Measurements from ENCODE around the gene PTGDR.

The PTGDR gene, protein sequence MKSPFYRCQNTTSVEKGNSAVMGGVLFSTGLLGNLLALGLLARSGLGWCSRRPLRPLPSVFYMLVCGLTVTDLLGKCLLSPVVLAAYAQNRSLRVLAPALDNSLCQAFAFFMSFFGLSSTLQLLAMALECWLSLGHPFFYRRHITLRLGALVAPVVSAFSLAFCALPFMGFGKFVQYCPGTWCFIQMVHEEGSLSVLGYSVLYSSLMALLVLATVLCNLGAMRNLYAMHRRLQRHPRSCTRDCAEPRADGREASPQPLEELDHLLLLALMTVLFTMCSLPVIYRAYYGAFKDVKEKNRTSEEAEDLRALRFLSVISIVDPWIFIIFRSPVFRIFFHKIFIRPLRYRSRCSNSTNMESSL

GRCh38 chr14:52267501-52268278, at the start of gene PTGDR:
TSS of gene PTGDR (plus strand) at chr14:52267698. CDS start at chr14:52267815, 117 bp downstream.
- H3K27me3 Mint-ChIP-seq: peaks cover 43% of the 10 kb centered on the region
- peaks cover 49% of the 10 kb centered on the region for H3K4me1 Mint-ChIP-seq (ENCODE audit: low read depth)
- H3K27ac Mint-ChIP-seq: no peak within 1 kb of the TSS
- no peaks in the 10 kb centered on the region for H3K9me3 Mint-ChIP-seq
- peak within 1 kb of the TSS; percentile 83 for H3K4me3 Mint-ChIP-seq
- DNase-seq: peak; percentile 64
- no peaks in the 10 kb centered on the region for H3K36me3 Mint-ChIP-seq (ENCODE audit: low read depth)

DNA sequence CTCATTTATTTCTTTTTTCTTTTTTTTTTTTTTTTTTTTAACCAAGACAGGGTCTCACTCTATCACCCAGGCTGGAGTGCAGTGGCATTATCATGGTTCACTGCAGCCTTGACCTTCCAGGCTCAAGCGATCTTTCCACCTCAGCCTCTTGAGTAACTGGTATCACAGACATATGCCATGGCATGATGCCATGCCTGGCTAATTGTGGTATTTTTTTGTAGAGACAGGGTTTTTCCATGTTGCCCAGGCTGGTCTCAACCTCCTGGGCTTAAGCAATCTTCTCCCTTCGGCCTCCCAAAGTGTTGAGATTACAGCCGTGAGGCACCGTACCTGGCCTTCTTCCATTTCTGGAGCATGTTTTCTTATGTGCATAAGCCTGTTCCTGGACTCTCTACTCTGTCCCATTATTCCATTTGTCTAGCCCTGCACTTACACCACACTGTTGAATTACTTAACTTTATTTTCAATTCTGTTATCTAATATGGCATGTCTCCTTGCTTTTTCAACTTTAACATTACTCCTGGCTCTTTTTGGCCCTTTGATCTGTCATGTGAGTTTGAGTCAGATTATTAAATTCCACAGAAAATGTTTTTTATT, 47.9 kb upstream of the PTGDR start:
- Mint-ChIP-seq H3K36me3 (ENCODE audit: low read depth) (no peaks in the 10 kb centered on the region), H3K4me1 (ENCODE audit: low read depth) (peaks cover 18% of the 10 kb centered on the region), H3K9me3 (no peaks in the 10 kb centered on the region), H3K27ac (no peak overlapping the region), H3K27me3 (no peaks in the 10 kb centered on the region), H3K4me3 (no peak overlapping the region)
- DNase-seq: no peak

DNA sequence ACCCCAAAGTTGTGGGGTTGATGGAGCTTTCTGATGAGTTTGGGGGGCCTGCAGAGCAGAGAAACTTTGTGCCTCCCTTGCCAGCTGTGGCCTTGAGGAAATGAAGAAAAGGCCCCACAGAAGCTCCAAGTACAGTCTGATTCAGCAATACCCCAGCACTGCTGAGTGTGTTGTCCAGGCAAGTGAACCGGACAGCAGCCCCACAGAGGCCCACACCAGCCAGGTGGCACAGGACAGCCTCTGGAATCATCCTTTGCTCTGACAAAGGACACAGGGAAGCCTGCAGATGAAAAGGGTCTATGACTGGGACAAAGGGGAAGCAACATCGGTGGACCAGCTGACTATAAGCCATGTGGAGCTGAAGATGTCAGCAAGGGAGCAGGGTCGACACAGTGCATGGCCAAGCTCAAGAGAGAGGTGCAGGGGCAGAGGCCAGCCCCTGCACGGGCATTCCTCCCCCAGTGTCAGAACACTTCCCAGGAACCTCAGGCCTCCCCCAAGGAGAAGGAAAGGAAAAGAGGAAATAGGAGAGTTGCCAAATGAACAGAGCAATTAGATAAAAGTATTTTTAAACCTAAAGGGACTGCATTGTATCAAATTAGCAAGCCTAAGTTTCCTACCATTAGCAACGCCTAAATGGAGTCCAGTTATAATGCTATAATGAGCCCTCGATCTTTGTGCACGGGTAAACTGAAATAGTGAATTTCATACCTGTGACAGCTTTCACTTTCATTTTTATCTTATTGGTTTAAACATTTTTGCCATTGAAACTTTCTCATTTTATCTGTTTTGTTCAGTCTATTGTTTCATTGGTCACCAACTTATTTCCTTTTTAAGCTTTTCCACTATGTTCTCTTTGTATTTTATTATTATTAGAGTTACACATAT, 46.3 kb upstream of the PTGDR start:
- DNase-seq: peak; percentile 32
- peaks cover 18% of the 10 kb centered on the region for H3K4me1 Mint-ChIP-seq (ENCODE audit: low read depth)
- no peaks in the 10 kb centered on the region for H3K36me3 Mint-ChIP-seq (ENCODE audit: low read depth)
- H3K4me3 Mint-ChIP-seq: peak overlapping the region; percentile 67
- H3K27ac Mint-ChIP-seq: peak overlapping the region; percentile 64
- H3K9me3 Mint-ChIP-seq: no peaks in the 10 kb centered on the region
- no peaks in the 10 kb centered on the region for H3K27me3 Mint-ChIP-seq

DNA sequence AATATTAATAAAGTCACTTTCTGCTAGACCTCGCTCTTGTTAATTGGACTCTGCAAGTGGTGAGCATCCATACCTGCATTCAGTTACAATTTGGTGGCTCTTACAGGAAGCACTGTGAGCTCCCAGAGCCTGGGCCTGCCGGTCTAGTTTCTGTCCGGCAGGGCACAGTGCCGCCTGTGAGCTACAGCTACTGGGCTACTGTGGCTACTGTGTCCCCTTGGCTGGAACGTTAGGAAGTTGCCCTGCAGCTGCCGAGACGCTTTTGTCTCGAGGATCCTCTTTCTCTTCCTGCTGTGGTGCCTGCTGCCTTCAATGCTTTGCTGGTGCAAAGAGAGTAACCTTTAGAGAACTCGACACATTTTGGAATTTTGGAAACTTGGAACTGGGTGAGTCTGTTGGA, 44.6 kb upstream of the PTGDR start:
- Mint-ChIP-seq H3K36me3 (ENCODE audit: low read depth) (no peaks in the 10 kb centered on the region), H3K4me1 (ENCODE audit: low read depth) (peaks cover 14% of the 10 kb centered on the region), H3K9me3 (no peaks in the 10 kb centered on the region), H3K27me3 (no peaks in the 10 kb centered on the region), H3K27ac (no peak overlapping the region), H3K4me3 (no peak overlapping the region)
- no peak for DNase-seq

GRCh38 chr14:52227619-52228222, 39.8 kb upstream of the PTGDR start:
- H3K4me1 Mint-ChIP-seq (ENCODE audit: low read depth): peaks cover 9% of the 10 kb centered on the region
- no peak overlapping the region for H3K4me3 Mint-ChIP-seq
- H3K36me3 Mint-ChIP-seq (ENCODE audit: low read depth): no peaks in the 10 kb centered on the region
- H3K27me3 Mint-ChIP-seq: no peaks in the 10 kb centered on the region
- no peak overlapping the region for H3K27ac Mint-ChIP-seq
- H3K9me3 Mint-ChIP-seq: no peaks in the 10 kb centered on the region
- no peak for DNase-seq

DNA sequence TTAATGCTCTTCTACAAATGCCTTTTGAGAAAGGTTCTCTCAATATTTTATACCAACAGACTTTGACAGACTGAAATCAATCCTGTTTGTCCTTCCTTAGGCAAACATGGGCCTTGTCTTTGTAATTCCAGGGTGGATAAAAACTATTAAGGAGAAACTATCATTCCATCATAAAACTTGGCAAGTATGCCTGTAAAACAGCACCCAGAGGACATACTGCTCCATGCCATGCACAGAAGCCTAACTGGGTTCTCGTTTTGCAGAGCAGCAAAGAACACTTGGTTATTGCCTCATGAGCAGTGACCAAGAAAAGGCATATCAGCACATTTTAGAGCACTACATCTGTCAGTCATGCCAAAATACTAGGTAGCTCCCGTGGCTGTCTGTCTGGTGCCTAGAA, 33.8 kb upstream of the PTGDR start:
- Mint-ChIP-seq H3K27me3 (no peaks in the 10 kb centered on the region), H3K4me1 (ENCODE audit: low read depth) (peaks cover 9% of the 10 kb centered on the region), H3K9me3 (no peaks in the 10 kb centered on the region), H3K4me3 (no peak overlapping the region), H3K36me3 (ENCODE audit: low read depth) (no peaks in the 10 kb centered on the region), H3K27ac (no peak overlapping the region)
- no peak for DNase-seq

DNA sequence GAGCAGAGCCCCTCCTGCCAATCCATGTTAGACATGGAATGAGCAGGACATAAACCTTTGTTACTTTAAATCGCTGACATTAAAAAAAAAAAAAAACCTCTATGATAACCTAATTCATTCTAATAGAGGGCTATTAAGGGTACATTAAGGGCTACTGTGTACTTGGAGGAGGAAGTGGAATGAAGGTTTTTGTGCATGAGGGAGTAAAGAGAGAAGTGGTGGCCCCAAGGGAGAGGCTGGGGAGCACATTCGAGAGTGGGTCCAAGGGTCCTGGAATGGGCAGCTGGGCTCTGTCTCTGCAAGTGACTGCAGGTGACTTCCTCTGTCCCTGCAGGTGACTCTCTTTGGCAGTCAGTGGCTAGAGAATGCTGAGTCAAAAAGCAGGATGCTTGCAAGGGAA, 32.1 kb upstream of the PTGDR start:
- H3K9me3 Mint-ChIP-seq: no peaks in the 10 kb centered on the region
- H3K4me3 Mint-ChIP-seq: no peak overlapping the region
- no peaks in the 10 kb centered on the region for H3K27me3 Mint-ChIP-seq
- peaks cover 5% of the 10 kb centered on the region for H3K4me1 Mint-ChIP-seq (ENCODE audit: low read depth)
- no peaks in the 10 kb centered on the region for H3K36me3 Mint-ChIP-seq (ENCODE audit: low read depth)
- H3K27ac Mint-ChIP-seq: no peak overlapping the region
- DNase-seq: no peak

GRCh38 chr14:52235866-52236510, 31.5 kb upstream of the PTGDR start:
- Mint-ChIP-seq H3K9me3 (no peaks in the 10 kb centered on the region), H3K4me1 (ENCODE audit: low read depth) (peaks cover 11% of the 10 kb centered on the region), H3K4me3 (no peak overlapping the region), H3K27me3 (no peaks in the 10 kb centered on the region), H3K36me3 (ENCODE audit: low read depth) (no peaks in the 10 kb centered on the region), H3K27ac (no peak overlapping the region)
- no peak for DNase-seq

GRCh38 chr14:52238682-52239081, 28.8 kb upstream of the PTGDR start:
- H3K9me3 Mint-ChIP-seq: no peaks in the 10 kb centered on the region
- H3K27me3 Mint-ChIP-seq: no peaks in the 10 kb centered on the region
- DNase-seq: no peak
- no peaks in the 10 kb centered on the region for H3K36me3 Mint-ChIP-seq (ENCODE audit: low read depth)
- no peak overlapping the region for H3K4me3 Mint-ChIP-seq
- H3K4me1 Mint-ChIP-seq (ENCODE audit: low read depth): peaks cover 12% of the 10 kb centered on the region
- H3K27ac Mint-ChIP-seq: no peak overlapping the region

DNA sequence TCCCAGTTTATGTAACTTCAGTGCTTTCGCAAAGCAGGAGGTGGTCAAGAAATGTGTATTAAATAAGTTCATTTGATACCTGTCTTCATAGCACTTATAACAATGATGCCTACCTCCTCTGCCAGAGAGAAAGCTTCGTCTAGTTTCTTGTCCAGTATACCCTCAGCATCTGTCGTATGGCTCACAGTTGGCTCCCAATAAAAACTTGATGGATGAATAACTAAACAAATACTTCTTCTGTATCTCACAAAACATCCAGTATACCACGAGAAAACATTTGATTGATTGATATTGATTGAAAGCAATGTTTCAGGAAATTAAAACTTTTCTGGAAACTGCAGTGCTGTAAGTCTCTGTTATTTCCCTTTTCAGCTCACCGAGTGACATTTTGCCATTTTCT, 26.9 kb upstream of the PTGDR start:
- Mint-ChIP-seq H3K36me3 (ENCODE audit: low read depth) (no peaks in the 10 kb centered on the region), H3K9me3 (no peaks in the 10 kb centered on the region), H3K4me1 (ENCODE audit: low read depth) (peaks cover 12% of the 10 kb centered on the region), H3K27me3 (no peaks in the 10 kb centered on the region), H3K4me3 (no peak overlapping the region), H3K27ac (no peak overlapping the region)
- DNase-seq: no peak

GRCh38 chr14:52241087-52241793, 26.3 kb upstream of the PTGDR start:
- H3K4me1 Mint-ChIP-seq (ENCODE audit: low read depth): peaks cover 12% of the 10 kb centered on the region
- no peak overlapping the region for H3K27ac Mint-ChIP-seq
- no peak overlapping the region for H3K4me3 Mint-ChIP-seq
- DNase-seq: no peak
- no peaks in the 10 kb centered on the region for H3K9me3 Mint-ChIP-seq
- H3K27me3 Mint-ChIP-seq: no peaks in the 10 kb centered on the region
- H3K36me3 Mint-ChIP-seq (ENCODE audit: low read depth): no peaks in the 10 kb centered on the region

DNA sequence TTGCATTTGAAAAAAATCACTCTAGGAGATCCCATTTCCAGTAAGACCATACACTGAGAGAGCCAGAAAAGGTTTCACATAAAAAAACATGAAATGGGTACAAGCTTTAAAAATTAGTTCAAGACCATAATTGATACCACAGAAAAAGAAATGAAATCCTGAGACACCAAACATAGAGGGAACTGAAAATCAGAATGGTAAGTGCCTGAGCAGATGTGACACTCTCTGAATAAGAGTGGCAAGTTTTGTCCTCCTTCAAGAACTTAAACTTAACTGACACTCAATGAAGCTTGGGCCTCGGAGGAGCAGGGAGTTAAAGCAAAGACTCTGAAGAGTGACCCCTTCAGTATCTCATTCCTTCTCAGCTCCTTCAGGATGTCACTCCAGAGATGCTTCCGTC, 23.2 kb upstream of the PTGDR start:
- no peak overlapping the region for H3K4me3 Mint-ChIP-seq
- DNase-seq: no peak

GRCh38 chr14:52244997-52245396, 22.5 kb upstream of the PTGDR start:
- H3K9me3 Mint-ChIP-seq: no peaks in the 10 kb centered on the region
- no peaks in the 10 kb centered on the region for H3K27me3 Mint-ChIP-seq
- H3K27ac Mint-ChIP-seq: no peak overlapping the region
- no peak for DNase-seq
- no peaks in the 10 kb centered on the region for H3K36me3 Mint-ChIP-seq (ENCODE audit: low read depth)
- no peak overlapping the region for H3K4me3 Mint-ChIP-seq
- H3K4me1 Mint-ChIP-seq (ENCODE audit: low read depth): peaks cover 26% of the 10 kb centered on the region

More for the DNA sequence above, 23.2 kb upstream of the PTGDR start:
- Mint-ChIP-seq H3K27ac (no peak overlapping the region), H3K4me1 (ENCODE audit: low read depth) (peaks cover 27% of the 10 kb centered on the region), H3K9me3 (no peaks in the 10 kb centered on the region), H3K27me3 (no peaks in the 10 kb centered on the region), H3K36me3 (ENCODE audit: low read depth) (no peaks in the 10 kb centered on the region)

All from activated T-cell treated with anti-CD3 and anti-CD28 coated beads, Interleukin-2, amount 50 U/mL, for 24 hours (primary cell).